Parathyroid adenoma (tissue), 2 donors: ENCODE measurements around the gene DOCK7.

Source experiments
- H2AFZ ChIP-seq: fragments of 300-600 bp; sonication (generic); one replicate; pipeline ENCODE4 v1.7.0; 2017; ENCODE audit warnings: antibody characterized with exemption, mild to moderate bottlenecking
- H3K27ac ChIP-seq: fragments of 300-600 bp; sonication (generic); one replicate; pipeline ENCODE4 v1.7.0; 2017
- H3K27me3 ChIP-seq: fragments of 300-600 bp; sonication (generic); one replicate; pipeline ENCODE4 v1.7.0; 2017; ENCODE audit warnings: low read length; ENCODE audit not compliant: control insufficient read depth, insufficient read depth
- H3K36me3 ChIP-seq: fragments of 300-600 bp; sonication (generic); one replicate; pipeline ENCODE4 v1.7.0; 2017; ENCODE audit warnings: low read length; ENCODE audit not compliant: control insufficient read depth, insufficient read depth
- H3K4me1 ChIP-seq: fragments of 300-600 bp; sonication (generic); one replicate; pipeline ENCODE4 v1.7.0; 2017; ENCODE audit warnings: control low read depth
- H3K4me2 ChIP-seq: fragments of 300-600 bp; sonication (generic); one replicate; pipeline ENCODE4 v1.7.0; 2017; ENCODE audit warnings: low read length
- H3K4me3 ChIP-seq: fragments of 300-600 bp; sonication (generic); one replicate; pipeline ENCODE4 v1.7.0; 2017; ENCODE audit warnings: low read depth, low read length
- H3K79me2 ChIP-seq: fragments of 300-600 bp; sonication (generic); one replicate; pipeline ENCODE4 v1.7.0; 2017; ENCODE audit warnings: control low read depth
- H3K9ac ChIP-seq: fragments of 300-600 bp; sonication (generic); one replicate; pipeline ENCODE4 v1.7.0; 2017; ENCODE audit warnings: mild to moderate bottlenecking
- H3K9me3 ChIP-seq: fragments of 300-600 bp; sonication (generic); one replicate; pipeline ENCODE4 v1.7.0; 2017; ENCODE audit warnings: low read length; ENCODE audit not compliant: control insufficient read depth
- TF ChIP-seq, protein P1 (sequence below): fragments of 300-600 bp; sonication (generic); IDR thresholded peaks from one replicate; pipeline ENCODE4 v1.7.0; 2017; ENCODE audit warnings: antibody characterized with exemption, mild to moderate bottlenecking
- donor health status: primary hyperparathyroidism.

The DOCK7 gene

GRCh38 chr1:62481681-62482080, 206.5 kb downstream of the DOCK7 start:
- Histone ChIP-seq H3K27ac (no peak overlapping the region), H3K4me2 (no peak overlapping the region), H3K9me3 (no peaks in the 10 kb centered on the region), H3K4me3 (no peak overlapping the region), H3K9ac (no peak overlapping the region), H2AFZ (no peak overlapping the region), H3K36me3 (no peaks in the 10 kb centered on the region), H3K27me3 (no peaks in the 10 kb centered on the region), H3K4me1 (no peaks in the 10 kb centered on the region), H3K79me2 (no peaks in the 10 kb centered on the region)
- TF ChIP-seq, protein P1, sequence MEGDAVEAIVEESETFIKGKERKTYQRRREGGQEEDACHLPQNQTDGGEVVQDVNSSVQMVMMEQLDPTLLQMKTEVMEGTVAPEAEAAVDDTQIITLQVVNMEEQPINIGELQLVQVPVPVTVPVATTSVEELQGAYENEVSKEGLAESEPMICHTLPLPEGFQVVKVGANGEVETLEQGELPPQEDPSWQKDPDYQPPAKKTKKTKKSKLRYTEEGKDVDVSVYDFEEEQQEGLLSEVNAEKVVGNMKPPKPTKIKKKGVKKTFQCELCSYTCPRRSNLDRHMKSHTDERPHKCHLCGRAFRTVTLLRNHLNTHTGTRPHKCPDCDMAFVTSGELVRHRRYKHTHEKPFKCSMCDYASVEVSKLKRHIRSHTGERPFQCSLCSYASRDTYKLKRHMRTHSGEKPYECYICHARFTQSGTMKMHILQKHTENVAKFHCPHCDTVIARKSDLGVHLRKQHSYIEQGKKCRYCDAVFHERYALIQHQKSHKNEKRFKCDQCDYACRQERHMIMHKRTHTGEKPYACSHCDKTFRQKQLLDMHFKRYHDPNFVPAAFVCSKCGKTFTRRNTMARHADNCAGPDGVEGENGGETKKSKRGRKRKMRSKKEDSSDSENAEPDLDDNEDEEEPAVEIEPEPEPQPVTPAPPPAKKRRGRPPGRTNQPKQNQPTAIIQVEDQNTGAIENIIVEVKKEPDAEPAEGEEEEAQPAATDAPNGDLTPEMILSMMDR, result no peak

DNA sequence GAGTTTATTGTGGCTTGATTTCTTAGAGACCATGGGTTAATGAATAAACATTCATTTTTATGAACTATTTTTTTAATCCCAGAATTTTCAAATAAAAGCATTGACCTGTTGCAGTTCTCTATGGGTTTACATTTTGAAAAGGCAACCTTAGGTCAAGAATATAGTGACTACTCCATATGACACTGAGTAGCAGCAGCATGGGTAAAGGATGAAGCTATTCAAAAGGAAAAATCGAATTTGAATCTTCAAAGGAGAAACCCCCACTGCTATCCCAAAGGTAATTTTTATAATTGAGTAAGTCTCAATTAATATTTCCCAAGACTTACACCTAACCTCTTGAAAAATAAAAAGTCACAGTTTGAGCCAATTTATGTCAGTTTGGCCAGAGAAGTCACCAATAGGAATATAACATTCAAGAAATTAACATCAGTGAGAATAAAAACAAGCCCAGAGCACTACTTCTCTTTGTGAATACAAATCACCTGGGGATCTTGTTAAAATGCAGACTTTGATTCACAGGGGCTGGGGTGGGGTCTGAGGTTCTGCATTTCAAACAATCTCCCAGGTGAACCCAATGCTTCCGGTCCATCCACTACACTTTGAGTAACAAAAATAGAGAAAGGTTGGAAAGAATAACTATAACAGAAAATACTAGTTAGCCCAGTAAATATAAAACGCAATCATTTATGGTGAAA, 211.5 kb downstream of the DOCK7 start:
- Histone ChIP-seq H2AFZ (no peak overlapping the region), H3K36me3 (no peaks in the 10 kb centered on the region), H3K9me3 (no peaks in the 10 kb centered on the region), H3K79me2 (no peaks in the 10 kb centered on the region), H3K4me2 (no peak overlapping the region), H3K27me3 (no peaks in the 10 kb centered on the region), H3K4me1 (no peaks in the 10 kb centered on the region), H3K9ac (no peak overlapping the region), H3K27ac (no peak overlapping the region), H3K4me3 (no peak overlapping the region)
- TF ChIP-seq, protein P1, result no peak

GRCh38 chr1:62467092-62467491, 221.1 kb downstream of the DOCK7 start:
- Histone ChIP-seq H2AFZ (no peak overlapping the region), H3K9ac (no peak overlapping the region), H3K36me3 (no peaks in the 10 kb centered on the region), H3K9me3 (no peaks in the 10 kb centered on the region), H3K4me2 (no peak overlapping the region), H3K27ac (no peak overlapping the region), H3K79me2 (no peaks in the 10 kb centered on the region), H3K4me3 (no peak overlapping the region), H3K27me3 (no peaks in the 10 kb centered on the region), H3K4me1 (no peaks in the 10 kb centered on the region)
- TF ChIP-seq, protein P1, result no peak

DNA sequence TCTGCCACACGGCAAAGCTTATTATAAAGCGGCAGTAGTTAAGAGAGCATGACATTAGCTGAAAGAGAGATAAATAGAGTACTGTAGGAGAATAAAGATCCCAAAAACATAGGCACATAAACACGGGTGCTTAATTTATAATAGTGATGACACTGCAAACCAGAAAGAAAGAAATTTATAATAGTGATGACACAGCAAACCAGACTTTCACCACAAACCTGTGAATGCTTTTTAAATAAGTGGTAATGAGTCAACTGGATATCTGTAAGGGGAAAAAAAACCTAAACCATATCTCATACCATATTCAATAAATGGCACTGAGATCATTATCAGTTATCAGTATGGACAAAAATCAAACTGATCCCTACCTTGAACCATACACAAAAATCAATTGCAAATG, 225.8 kb downstream of the DOCK7 start:
- H3K27ac ChIP-seq, result no peak overlapping the region
- no peaks in the 10 kb centered on the region for H3K9me3 ChIP-seq
- no peak overlapping the region for H3K9ac ChIP-seq
- no peak overlapping the region for H3K4me2 ChIP-seq
- no peak overlapping the region for H2AFZ ChIP-seq
- H3K79me2 ChIP-seq, result no peaks in the 10 kb centered on the region
- no peaks in the 10 kb centered on the region for H3K27me3 ChIP-seq
- no peaks in the 10 kb centered on the region for H3K4me1 ChIP-seq
- no peaks in the 10 kb centered on the region for H3K36me3 ChIP-seq
- no peak overlapping the region for H3K4me3 ChIP-seq
- TF ChIP-seq, protein P1, result no peak

DNA sequence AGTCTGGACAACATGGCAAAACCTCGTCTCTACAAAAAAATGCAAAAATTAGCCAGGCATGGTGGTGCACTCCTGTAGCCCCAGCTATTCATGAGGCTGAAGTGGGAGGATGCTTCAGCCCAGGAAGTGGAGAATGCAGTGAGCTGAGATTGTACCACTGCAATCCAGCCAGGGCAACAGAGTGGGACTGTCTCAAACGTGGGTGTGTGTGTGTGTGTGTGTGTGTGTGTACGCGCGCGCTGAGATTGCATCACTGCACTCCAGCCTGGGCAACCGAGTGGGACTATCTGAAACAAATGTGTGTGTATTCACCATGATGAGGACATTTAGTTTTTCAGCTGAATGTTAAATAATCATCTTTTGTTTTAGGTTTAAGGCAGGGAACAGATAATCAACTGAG, 230.2 kb downstream of the DOCK7 start:
- no peak overlapping the region for H3K9ac ChIP-seq
- H3K4me2 ChIP-seq, result no peak overlapping the region
- H3K36me3 ChIP-seq, result no peaks in the 10 kb centered on the region
- H3K4me1 ChIP-seq, result no peaks in the 10 kb centered on the region
- no peaks in the 10 kb centered on the region for H3K79me2 ChIP-seq
- no peaks in the 10 kb centered on the region for H3K27me3 ChIP-seq
- H3K4me3 ChIP-seq, result no peak overlapping the region
- TF ChIP-seq, protein P1, result no peak
- no peak overlapping the region for H3K27ac ChIP-seq
- H3K9me3 ChIP-seq, result no peaks in the 10 kb centered on the region
- no peak overlapping the region for H2AFZ ChIP-seq
